Activated CD4-positive, alpha-beta T cell treated with anti-CD3 and anti-CD28 coated beads, Interleukin-10, Interleukin-2, amounts not matched to agents 100 ng/mL and 50 ng/mL, durations not matched to agents 16 hours and 8 hours (primary cell): ENCODE data around the gene POFUT2.
"Not testable (repeated sequence)": the region's sequence is repeated elsewhere in the genome, so short reads cannot be mapped to it uniquely, and the experiment has no call there.

Source experiments
- DNase-seq: peaks from one replicate; pipeline ENCODE4 v3.0.0-alpha.2; 2020

POFUT2 gene

DNA sequence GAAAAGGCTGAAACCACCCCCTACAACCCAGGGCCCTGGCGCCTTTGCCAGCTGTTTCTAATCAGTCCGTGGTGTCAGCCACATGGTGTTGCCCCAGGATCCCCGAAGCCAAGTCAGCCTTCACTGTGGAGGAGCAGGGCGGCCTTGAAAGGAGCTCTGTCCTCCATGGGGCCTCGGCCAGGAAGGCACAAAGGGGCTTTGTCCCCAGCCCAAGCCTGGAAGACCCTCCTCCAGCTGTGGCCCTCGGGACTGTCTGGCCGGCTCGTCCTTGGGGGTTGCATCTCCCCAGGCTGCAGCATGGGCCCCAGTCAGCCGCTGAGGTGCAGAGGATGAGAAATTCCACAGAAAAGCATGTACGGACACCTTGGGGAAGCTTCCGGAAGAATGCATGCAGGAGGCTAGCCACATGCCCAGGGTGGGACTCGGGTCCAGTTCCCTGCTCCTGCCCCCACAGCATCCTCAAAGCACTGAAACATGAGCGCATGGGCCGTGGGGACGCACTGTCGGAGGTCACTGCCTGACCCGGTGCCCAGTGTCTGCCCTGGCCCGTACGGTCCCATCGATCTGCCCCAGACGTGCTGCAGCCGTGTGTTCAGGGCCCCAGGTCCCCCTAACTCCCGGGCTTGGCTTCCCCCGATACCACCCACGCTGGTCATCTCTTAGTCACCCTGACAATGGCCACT is 38.6 kb upstream of the POFUT2 start:
- DNase-seq: no peak

DNA sequence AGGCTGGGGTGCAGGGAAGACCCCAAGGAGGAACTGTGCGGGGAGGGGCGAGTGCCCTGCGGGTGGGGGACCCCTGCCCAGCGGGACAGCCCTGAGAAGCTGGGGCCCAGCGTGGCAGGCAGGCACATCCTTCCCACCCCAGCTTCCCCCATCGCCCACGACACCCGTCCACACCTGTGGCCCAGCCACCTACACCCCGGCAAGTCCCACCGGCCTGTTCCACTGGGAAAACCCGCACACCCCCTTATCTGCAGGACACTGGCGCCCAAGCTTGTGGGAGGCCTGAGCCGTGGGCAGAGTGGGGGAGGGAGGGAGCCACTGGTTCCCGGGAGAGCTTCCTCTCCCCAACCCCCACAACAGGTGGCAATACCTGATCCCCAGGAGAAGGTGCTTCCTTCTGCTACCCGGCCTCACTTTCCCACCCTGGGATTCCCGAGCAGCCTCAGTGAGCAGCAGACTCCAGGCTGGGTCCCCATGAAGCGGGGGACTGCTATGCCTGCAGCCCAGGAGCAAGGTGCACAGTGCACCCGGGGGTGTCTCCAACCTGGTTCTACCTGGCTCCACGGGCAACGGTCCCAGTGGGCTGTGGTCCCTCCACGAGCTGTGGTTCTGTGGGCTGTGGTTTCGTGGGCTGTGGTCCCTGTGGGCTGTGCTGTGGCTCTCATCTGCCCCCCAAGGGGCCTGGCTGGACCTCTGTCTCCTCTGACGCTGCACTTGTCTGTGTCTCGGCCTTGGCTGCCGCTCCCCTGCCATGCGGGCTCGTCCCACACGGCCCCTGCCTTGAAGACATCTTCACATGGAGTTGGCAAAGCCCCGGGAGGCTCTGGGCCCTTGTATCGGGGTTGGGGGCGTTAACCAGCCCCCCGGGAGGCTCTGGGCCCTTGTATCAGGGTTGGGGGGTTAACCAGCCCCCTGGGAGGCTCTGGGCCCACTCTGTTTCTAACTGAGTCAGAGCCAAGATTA is 37.8 kb upstream of the POFUT2 start:
- DNase-seq: no peak

DNA sequence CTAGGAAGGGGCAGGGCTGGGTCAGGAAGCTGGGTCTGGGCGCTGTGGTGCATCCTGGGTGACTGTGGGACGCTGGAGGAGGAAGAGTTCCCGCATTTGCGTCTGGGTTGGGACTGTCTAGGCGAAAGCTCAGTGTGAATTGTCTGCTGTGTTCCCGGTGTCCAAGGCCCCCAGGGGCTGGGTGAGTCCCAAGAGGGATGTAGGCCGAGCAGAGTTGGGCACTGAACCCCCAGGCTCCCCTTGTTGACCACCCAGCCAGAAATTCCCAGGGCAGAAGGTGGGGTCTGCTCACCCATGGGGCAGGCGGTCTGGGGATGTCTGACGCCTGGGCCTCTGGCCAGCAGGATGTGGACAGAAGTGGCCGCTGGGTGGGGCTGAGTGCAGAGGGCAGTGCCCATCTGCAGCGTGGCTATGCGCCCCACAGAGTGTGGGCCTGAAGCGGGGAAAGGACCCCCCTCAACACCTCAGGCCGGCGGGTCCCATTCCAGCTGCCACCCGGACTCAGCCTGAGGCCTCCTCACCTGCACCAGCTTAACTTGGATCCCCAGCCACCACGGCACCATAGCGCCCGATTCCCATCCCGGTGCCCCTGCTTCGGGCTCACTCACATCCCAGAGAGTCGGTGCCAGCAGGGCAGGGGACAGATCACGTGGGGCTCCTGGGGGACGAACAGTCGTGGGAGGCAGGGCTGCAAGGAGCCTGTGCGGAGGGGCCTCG is 37.0 kb upstream of the POFUT2 start:
- no peak for DNase-seq

DNA sequence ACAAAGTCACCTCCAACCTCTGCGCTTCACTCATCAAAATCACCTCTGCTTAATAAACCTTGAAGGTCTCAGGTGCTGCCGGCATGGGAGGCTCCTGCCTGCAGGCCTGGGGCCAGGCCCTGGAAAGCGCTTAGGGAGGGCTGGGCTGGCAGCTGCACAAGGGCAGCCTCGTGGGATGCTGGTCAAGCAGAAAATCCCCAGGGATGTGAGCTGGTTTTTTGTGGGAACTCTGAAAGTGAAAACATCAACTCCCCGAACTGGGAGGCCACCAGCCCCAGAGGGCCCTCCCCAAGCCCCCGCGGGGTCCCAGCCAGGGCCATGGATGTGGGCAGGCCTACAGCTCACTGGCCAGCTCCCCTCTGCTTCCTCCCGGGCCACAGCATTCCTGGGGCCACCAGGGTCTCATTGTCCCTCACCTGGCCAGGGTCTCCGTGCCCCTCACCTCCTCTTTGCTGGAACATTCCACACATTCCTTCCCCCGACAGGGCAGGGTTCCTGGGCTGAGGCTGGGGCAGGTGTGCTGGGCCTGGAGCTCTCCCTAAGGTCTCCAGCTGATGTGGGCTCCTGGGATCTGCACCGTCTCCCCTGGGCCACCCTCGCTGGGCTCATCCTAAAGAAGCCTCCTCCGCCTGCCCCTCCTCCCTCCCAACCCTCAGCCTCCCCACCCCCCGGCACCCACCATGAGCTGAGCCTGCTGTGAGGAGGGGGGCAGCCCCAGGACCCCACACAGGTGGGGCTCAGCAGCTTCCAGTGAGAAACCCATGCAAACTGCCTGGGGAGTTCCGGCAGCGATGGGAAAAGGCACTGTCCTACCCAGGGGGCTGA is 36.0 kb upstream of the POFUT2 start:
- no peak for DNase-seq

DNA sequence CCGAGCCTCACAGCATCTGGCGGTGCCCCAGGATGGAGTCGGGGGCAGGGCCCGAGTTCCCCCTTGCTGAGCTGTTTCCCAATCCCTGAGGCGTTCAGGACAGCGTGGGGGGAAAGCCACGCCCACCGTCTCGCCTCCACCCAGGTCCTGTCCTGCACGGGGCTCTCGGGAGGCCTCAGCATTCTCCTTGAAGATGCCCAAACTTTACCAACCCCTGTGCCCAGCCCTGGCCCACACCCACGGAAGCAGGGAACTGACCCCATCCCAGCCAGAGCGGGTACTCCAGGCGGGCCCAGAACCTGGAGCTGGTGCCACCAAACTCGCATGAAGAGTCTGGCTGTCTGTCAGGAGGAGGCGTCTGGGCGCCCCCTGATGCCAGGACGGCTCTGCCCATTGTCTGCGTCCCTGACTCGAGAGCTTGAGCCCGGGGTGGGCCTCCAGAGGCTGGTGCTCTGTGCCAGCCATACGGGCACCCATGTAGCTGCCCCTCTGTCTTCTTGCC is 35.3 kb upstream of the POFUT2 start:
- no peak for DNase-seq

DNA sequence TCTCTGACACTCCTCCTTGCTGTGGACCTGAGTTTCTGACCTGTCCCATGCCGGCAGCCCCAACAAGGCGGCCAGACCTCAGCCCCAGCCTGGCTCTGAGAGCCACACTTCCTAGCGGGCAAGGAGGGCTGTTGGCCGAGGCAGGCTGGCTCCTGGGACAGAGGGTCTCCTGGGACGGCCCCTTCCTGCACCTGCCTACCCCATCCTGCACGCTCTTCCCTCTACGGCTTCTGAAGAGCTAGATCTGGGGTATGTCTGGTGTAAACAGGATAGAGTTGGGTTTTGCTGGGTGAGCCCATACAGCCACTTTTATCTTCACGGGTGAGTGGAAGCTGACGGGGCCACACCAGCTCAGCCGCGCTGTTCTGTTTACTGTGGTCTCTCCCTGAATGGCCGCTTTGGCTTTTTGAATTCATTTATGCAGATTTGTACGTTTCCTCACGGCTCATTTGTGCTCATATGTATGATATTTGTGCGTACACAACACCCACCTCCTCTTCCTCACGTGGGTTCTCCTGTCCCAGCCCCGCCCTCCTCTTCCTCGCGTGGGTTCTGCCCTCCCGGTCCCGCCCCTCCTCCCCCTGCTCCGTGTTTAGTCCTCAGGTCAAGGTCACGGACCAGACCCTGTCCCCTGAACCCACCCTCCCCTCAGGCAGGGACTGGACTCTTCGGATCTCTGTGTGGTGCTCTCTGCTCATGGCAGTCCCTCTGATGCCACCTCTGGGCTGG is 34.7 kb upstream of the POFUT2 start:
- DNase-seq: no peak

DNA sequence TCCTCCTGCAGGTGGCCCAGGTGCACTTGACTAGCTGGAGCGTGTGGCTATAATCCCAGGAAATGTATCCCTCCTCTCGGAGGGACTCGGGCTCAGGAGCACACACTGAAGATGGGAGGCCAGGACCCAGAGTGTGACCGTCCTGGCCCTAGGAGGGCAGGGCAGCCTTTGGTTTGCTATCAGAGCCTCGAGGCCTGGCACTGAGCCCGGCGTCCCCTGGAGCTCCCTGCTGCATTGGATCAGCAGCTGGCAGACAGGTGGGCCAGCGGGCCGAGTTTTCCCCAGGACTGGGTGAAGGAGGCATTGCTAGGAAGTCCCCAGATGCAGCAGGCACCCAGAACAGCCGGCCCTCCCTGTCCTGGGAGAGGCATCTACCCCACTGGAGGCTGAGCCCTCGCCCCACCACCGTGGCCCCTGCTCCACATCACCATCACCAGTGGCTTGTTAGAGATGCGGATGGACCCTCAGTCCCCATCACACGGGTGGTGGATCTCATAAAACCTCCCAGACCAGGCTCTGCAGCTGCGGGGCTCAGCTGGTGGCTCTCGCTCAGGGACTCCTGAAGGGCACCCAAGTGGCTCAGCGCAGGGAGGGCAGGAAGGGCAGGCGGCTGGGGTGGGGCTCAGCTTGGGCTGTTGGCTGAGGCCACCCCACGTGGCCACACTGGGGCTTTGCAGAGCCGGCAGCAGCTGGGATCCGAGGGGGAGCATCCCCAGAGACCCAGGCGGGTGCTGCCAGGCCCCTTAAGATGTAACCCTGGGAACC is 32.7 kb upstream of the POFUT2 start:
- no peak for DNase-seq

DNA sequence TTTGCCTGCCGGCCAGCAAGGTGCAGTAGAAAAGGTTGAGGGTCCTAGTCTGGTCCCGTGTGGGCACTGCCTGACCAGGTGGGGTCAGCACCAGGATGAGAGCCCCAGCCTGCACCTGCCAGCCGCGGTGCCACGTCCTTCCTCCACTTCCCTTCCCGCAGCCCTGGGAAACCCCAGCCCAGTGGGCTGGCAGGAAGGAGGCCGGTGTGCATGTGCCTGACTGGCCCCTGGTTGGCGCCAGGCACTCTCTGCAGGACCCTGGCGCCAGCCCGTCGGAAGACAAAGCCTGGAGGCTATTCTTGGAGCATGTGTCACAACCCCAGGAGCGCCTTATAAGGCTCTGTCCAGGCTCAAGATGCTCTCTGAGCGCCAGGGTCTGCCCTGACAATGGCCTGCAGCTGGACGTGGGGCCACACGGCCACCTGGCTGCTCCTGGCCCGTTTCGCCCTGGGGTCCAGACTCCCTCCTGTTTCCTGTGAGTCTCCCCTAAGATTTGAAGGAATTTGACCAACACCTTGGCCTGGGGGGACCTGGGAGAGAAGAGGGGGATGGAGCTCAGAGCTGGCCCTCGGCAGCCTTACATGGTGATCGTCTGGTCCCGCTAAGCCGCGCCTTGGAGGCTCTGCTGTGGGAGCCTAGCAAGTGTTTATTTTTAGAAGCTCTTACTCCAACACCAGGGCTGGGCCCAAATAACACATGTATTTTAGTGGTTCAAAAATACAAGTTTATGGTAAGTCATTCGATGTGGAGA is 31.9 kb upstream of the POFUT2 start:
- no peak for DNase-seq

DNA sequence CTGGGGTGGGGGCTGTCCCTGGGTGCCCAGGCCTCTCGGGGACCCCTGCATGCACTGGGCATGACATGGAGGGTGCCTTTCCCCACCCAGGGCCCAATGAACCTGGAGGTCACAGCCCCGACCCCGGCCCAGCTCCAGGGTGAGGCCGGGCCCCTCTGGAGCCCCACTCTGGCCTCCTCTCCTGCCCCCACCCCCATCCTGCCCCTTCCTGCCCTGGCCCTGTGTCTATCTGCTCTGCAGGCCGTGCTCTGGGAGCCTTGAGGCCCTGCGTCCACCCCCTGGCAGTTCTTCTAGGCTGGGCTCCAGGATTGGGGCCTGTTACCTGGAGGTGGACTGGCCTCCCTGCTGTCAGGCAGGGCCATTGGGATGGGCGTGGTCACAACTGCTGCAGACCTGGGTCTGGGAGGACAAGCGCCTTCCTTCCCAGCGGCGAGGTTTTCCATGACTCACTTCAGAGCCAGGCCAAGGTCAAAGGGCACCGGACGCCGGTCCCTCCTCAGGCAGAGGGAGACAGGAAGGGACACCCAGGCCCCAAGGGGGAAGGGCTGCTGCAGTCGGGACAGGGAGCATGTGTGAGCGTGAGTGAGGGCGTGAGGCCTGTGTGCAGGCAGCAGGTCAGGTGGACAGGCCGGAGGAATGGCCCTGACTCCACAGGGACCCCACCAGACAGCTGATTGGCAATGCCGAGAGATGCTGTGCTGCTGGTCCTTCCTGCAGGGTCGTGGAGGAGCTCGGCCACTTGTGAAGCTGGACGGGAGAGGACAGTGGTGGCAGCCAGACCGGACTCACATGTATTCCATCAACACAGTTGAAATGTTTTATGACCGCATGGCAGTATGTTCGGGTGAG is 31.1 kb upstream of the POFUT2 start:
- DNase-seq: no peak

DNA sequence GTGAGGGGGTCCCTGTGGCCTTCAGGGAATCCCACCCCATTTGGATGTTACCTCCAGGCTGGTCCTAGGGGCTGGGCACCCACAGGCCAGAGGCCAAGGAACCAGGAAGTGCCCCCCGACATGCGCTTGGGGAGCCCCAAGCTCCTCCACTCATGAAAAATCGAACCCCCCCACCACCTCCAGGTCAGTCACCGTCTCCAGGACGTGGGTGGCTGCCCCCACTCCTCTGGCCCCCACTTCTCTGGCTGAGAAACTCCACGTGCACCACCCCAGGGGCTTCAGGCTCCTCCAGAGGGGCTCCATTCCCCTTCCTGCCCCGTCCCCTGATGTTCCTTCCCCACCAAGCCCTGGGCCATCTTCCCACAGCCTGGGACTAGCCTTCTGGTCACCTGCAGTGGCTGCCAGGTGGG is 30.5 kb upstream of the POFUT2 start:
- no peak for DNase-seq

DNA sequence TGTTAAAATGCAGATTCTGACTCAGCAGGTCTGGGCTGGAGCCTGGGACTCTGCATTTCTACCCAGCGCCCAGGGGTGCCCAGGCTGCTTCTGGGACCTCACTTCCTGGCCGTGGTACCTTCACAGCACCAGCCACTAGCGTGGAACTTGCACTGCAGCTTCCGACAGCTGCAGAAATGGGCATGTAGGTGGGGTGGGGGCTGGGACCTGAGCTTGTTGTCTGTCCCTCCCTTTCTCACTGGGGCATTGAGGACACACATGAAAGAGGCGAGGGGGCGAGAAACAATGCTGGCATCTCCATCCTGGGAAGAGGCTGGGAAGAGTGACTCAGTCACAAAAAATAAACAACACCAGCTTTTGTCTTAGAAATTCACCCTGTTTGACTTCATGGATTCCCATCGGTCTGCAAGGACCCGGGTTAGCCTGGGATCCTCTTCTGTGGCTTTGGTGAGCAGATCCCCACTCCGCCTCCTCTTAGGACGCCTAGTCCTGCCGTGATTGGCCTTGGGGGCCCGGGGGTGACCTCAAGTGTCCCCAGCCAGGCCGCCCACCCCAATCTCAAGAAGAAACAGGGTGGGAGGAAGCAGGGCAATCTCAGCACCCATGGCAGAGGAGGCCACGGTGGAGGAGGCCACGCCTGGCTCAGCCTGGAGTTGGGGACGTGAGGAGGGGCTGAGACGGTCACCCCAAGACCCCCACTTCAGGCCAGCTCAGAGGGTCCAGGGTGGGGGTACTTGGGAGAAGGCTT is 29.9 kb upstream of the POFUT2 start:
- no peak for DNase-seq

DNA sequence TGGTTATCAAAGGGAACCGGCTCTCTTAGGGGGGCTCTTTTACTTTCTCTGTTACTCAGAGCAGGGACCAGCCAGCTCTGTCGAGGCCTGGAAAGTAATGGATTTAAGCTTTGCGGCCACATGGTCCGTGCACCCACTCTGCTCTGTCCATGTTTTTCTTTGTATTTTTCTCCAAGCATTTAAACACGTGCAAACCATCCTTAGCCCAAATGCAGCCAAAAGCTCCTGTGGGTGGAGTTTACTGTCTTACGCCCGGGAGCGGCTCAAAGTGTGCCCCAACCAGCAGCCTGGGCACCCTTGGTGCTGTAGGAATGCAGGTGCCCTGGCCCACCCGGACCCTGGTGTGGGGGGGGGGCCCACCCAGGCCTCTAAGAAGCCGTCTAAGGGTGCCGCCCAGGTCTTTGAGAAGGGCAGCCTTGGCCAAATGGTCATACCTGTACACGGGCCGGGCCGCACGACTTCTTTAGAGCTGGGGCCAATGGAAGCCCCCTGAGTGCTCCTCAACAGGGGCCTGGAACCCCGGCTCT is 29.2 kb upstream of the POFUT2 start:
- no peak for DNase-seq

DNA sequence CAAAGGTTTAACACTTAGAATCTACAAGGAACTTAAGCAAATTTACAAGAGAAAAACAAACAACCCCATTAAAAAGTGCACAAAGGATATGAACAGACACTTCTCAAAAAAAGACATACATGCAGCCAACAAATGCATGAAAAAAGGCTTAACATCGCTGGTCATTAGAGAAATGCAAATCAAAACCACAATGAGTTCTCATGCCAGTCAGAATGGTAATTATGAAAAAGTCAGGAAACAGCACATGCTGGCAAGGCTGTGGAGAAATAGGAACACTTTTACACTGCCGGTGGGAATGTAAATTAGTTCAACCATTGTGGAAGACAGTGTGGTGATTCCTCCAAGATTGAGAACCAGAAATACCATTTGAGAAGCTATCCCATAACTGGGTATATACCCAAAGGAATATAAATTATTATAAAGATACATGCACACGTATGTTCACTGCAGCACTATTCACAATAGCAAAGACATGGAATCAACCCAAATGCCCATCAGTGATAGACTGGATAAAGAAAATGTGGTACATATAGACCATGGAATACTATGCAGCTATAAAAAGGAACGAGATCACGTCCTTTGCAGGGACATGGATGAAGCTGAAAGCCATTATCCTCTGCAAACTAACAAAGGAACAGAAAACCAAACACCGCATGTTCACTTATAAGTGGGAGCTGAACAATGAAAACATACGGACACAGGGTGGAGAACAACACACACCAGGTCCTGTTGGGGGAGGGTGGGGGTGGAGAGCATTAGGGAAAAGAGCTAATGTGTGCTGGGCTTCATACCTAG is 28.2 kb upstream of the POFUT2 start:
- not testable (repeated sequence) for DNase-seq

DNA sequence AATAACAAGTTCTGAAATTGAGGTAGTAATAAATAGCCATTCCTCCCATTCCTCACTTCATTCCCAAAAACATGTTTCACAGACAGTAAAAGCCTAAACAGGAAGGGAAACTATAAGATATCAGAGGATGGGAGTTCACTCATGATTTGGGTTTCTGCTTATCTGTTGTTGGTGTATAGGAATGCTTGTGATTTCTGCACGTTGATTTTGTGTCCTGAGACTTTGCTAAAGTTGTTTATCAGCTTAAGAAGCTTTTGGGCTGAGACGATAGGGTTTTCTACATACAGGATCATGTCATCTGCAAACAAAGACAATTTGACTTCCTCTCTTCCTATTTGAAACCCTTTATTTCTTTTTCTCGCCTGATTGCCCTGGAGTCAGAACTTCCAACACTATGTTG is 26.0 kb upstream of the POFUT2 start:
- no peak for DNase-seq

DNA sequence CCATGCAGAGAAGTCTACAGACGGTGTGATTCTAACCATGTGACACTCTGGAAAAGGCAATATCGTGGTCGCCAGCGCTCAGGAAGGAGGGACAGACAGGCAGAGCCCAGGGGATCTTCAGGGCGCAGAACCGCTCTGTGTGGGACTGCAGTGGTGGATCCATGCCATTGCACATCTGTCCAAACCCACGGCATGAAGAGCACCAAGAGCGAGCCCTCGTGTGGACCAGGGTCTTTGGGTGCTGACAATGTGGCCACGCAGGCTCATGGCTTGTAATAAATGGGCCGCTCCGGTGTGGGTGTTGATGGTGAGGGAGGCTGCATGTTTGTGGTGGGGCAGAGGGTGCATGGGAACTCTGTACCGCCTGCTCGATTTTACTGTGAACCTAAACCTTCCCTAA is 25.3 kb upstream of the POFUT2 start:
- no peak for DNase-seq

DNA sequence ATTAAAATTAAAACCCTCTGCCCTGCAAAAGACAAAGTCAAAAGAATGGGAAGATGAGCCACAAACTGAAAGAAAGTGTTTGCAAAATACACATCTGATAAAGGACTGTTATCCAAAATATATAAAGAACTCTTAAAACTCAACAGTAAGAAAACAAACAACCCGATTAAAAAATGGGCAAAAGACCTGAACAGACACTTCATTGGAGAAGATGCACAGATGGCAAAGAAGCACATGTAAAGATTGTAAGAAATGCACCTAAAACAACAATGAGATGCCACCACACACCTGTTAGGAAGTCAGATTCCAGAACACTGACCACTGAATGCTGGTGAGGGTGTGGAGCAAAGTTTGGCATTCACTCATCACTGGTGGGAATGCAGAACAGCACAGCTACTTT is 24.6 kb upstream of the POFUT2 start:
- DNase-seq: no peak

DNA sequence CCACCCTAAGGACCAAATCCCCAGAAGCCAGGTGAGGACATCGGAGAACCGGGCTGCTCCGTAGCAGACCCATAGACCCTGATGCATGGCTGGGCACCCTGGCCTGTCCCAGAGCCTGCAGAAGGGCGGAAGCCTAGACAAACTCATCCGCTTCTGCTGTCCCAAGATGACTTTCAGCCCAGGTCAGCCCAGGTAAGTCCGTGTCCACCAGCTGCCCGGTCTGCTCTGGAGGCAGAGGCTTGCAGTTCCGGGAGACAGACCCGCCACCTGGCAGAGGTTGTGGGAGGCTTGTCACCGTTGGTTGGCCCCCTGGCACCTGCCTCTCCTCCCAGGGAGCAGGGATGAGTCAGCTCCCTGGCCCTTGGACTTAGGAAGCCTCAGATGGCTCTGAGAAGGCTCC is 22.8 kb upstream of the POFUT2 start:
- no peak for DNase-seq
